HL-60 (cell line): ENCODE results near the gene TBC1D9.

ENCODE experiments used
- DNase-seq, 2 experiments: peaks; one replicate each; pipeline ENCODE4 v3.0.0-alpha.2; 2010 to 2020; ENCODE audit warnings: low read depth in 1 of 2, low spot score in 1 of 2
- H3K27ac ChIP-seq: fragments of 250-450 bp; sonication (Bioruptor Pico); replicated peaks from 2 replicates; pipeline ENCODE4 v1.5.1; 2020; ENCODE audit warnings: mild to moderate bottlenecking, moderate library complexity
- H3K27me3 ChIP-seq: fragments of 250-450 bp; sonication (Bioruptor Pico); 2 replicates; pipeline ENCODE4 v1.5.1; 2021; ENCODE audit warnings: mild to moderate bottlenecking, moderate library complexity; ENCODE audit not compliant: insufficient read depth, poor library complexity, severe bottlenecking
- H3K4me3 ChIP-seq: replicated peaks from 2 replicates; pipeline ENCODE4 v1.5.1; 2011; ENCODE audit warnings: mild to moderate bottlenecking, control low read depth, low read length; ENCODE audit not compliant: insufficient read depth
- CTCF ChIP-seq: IDR thresholded peaks from one replicate; pipeline ENCODE4 v1.5.1; 2011; ENCODE audit warnings: low read length, control low read depth, inconsistent platforms; ENCODE audit not compliant: insufficient read depth
- GABPA ChIP-seq: IDR thresholded peaks from 2 replicates; pipeline ENCODE4 v1.6.1; 2012; ENCODE audit warnings: low read depth
- POLR2AphosphoS5 ChIP-seq: IDR thresholded peaks from 2 replicates; pipeline ENCODE4 v1.6.1; 2012; ENCODE audit warnings: low read depth
- REST ChIP-seq: IDR thresholded peaks from 2 replicates; pipeline ENCODE4 v1.6.1; 2012; ENCODE audit warnings: low read depth; ENCODE audit not compliant: insufficient replicate concordance
- SPI1 ChIP-seq: IDR thresholded peaks from 2 replicates; pipeline ENCODE4 v1.6.1; 2012; ENCODE audit warnings: low read depth, mild to moderate bottlenecking, borderline replicate concordance

The TBC1D9 gene

GRCh38 chr4:140688711-140689598 lies 67.2 kb downstream of the TBC1D9 start:
- Histone ChIP-seq H3K27me3 (no peaks in the 10 kb centered on the region), H3K4me3 (no peak overlapping the region), H3K27ac (no peak overlapping the region)
- no peak for DNase-seq
- no peak for TF ChIP-seq SPI1
- no peak for TF ChIP-seq POLR2AphosphoS5
- no peak for TF ChIP-seq GABPA
- no peak for TF ChIP-seq CTCF
- no peak for TF ChIP-seq REST

GRCh38 chr4:140686796-140687195 lies 69.4 kb downstream of the TBC1D9 start:
- Histone ChIP-seq H3K27ac (no peak overlapping the region), H3K27me3 (peaks cover 5% of the 10 kb centered on the region), H3K4me3 (no peak overlapping the region)
- DNase-seq = no peak
- no peak for TF ChIP-seq POLR2AphosphoS5
- TF ChIP-seq GABPA = no peak
- TF ChIP-seq CTCF = no peak
- TF ChIP-seq REST = no peak
- no peak for TF ChIP-seq SPI1

- TF ChIP-seq REST (no peak), GABPA (no peak)
- no peak overlapping the region for H3K4me3 ChIP-seq
- H3K27ac ChIP-seq = no peak overlapping the region
- H3K27me3 ChIP-seq = peaks cover 8% of the 10 kb centered on the region
- no peak for DNase-seq
These were observed 71.9 kb downstream of the TBC1D9 start for GRCh38 chr4:140684314-140684713.
